Smooth muscle cell of the brain vasculature (primary cell): ENCODE measurements around the gene MYH16.
A peak's percentile ranks its signal among the peaks of the same experiment; 100 is the strongest.
"Not testable (repeated sequence)": the region's sequence is repeated elsewhere in the genome, so short reads cannot be mapped to it uniquely, and the experiment has no call there.

Experiments
- DNase-seq: peaks from one replicate; pipeline ENCODE4 v3.0.0-alpha.2; 2012; ENCODE audit warnings: low read depth, low spot score

Gene MYH16

GRCh38 chr7:99257675-99258074 is 15.0 kb upstream of the MYH16 start:
- DNase-seq, result no peak

GRCh38 chr7:99258501-99258900 is 14.1 kb upstream of the MYH16 start:
- no peak for DNase-seq

GRCh38 chr7:99260395-99260794 is 12.2 kb upstream of the MYH16 start:
- DNase-seq, result no peak

- DNase-seq, result no peak
Observed at GRCh38 chr7:99261646-99262045, 11.0 kb upstream of the MYH16 start.

GRCh38 chr7:99265848-99266480 is 6.7 kb upstream of the MYH16 start:
- no peak for DNase-seq

GRCh38 chr7:99267481-99267840 is 5.2 kb upstream of the MYH16 start:
- peak; percentile 28 for DNase-seq

GRCh38 chr7:99267841-99268576 is 4.6 kb upstream of the MYH16 start:
- DNase-seq, result peak; percentile 21

GRCh38 chr7:99268577-99268908 is 4.1 kb upstream of the MYH16 start:
- DNase-seq, result no peak

- DNase-seq, result no peak
Observed at GRCh38 chr7:99270702-99271101, 1.9 kb upstream of the MYH16 start.

GRCh38 chr7:99273561-99273960 is 922 bp downstream of the MYH16 start:
- not testable (repeated sequence) for DNase-seq

- not testable (repeated sequence) for DNase-seq
Observed at GRCh38 chr7:99274908-99275307, 2.3 kb downstream of the MYH16 start.

GRCh38 chr7:99275496-99275895 is 2.9 kb downstream of the MYH16 start:
- DNase-seq, result no peak

GRCh38 chr7:99278180-99278579 is 5.5 kb downstream of the MYH16 start:
- no peak for DNase-seq

- not testable (repeated sequence) for DNase-seq
Observed at GRCh38 chr7:99284165-99284564, 11.5 kb downstream of the MYH16 start.

- DNase-seq, result no peak
Observed at GRCh38 chr7:99287779-99288534, 15.3 kb downstream of the MYH16 start.

GRCh38 chr7:99289185-99289584 is 16.5 kb downstream of the MYH16 start:
- DNase-seq, result no peak

- not testable (repeated sequence) for DNase-seq
Observed at GRCh38 chr7:99290148-99290547, 17.5 kb downstream of the MYH16 start.

- no peak for DNase-seq
Observed at GRCh38 chr7:99290980-99291607, 18.5 kb downstream of the MYH16 start.

- DNase-seq, result no peak
Observed at GRCh38 chr7:99292127-99292526, 19.5 kb downstream of the MYH16 start.

GRCh38 chr7:99293167-99293566 is 20.5 kb downstream of the MYH16 start:
- no peak for DNase-seq

GRCh38 chr7:99293650-99294049 is 21.0 kb downstream of the MYH16 start:
- DNase-seq, result no peak

GRCh38 chr7:99296471-99296870 is 23.8 kb downstream of the MYH16 start:
- no peak for DNase-seq
